ENCODE results near the gene CDC14A. TPM values are rescaled to one million over a fixed set of nuclear protein-coding genes. Genes with fewer than 3 reads are reported as not detected.

CDC14A gene
- total and polyA plus RNA-seq, 12 donors: 1.4 to 4.0 (median 3.1) TPM

GRCh38 chr1:100456880-100457279 lies 104.6 kb downstream of the CDC14A start:
- ATAC-seq (no peak), DNase-seq (no peak)
- no peak for TF ChIP-seq CTCF (IDR thresholded peaks at IDR 0.05)
- H3K27me3 ChIP-seq: no peaks in the 10 kb centered on the region
- 90 to 93% methylated on average over 2 of the region's 2 CpGs for WGBS, 2 donors
- H3K36me3 ChIP-seq: no peaks in the 10 kb centered on the region
- no peak overlapping the region for H3K27ac ChIP-seq
- no peaks in the 10 kb centered on the region for H3K9me3 ChIP-seq
- intact Hi-C loops (cut with DNase I): loop anchor here in 9 of 10 donors (5.0 to 10.0 kb wide), 12 partner anchors 105 to 652 kb away; partner anchors contain the start of genes CDC14A (in 4 of the 9), DBT (in 2 of the 9), RTCA (in 1 of the 9) and SASS6 (in 1 of the 9)
- peaks cover 0 to 24% (median 7%) of the 10 kb centered on the region in 9 donors for H3K4me1 ChIP-seq
- no peak overlapping the region for H3K4me3 ChIP-seq

GRCh38 chr1:100457683-100458082 lies 105.4 kb downstream of the CDC14A start:
- Histone ChIP-seq H3K9me3 (no peaks in the 10 kb centered on the region), H3K4me3 (no peak overlapping the region), H3K36me3 (peaks cover 0 to 6% (median 0%) of the 10 kb centered on the region in 9 donors), H3K27me3 (no peaks in the 10 kb centered on the region), H3K27ac (no peak overlapping the region), H3K4me1 (peaks cover 0 to 24% (median 7%) of the 10 kb centered on the region in 9 donors)
- DNase-seq (no peak), ATAC-seq (no peak)
- no peak for TF ChIP-seq CTCF (IDR thresholded peaks at IDR 0.05)
- WGBS, 2 donors: 88 to 93% methylated on average over 2 of the region's 2 CpGs
- intact Hi-C loops (cut with DNase I): loop anchor here in 9 of 10 donors (2.0 to 10.0 kb wide), 13 partner anchors 105 to 653 kb away; partner anchors contain the start of genes CDC14A (in 4 of the 9), DBT (in 2 of the 9), RTCA (in 1 of the 9) and SASS6 (in 1 of the 9)

- ATAC-seq (no peak), DNase-seq (no peak)
- TF ChIP-seq CTCF (IDR thresholded peaks at IDR 0.05): no peak
These were observed 106.5 kb downstream of the CDC14A start for GRCh38 chr1:100458661-100459357.

GRCh38 chr1:100459358-100460114 lies 107.2 kb downstream of the CDC14A start:
- intact Hi-C loops (cut with DNase I): loop anchor here (2.0 to 10.0 kb wide), 22 partner anchors 75 to 655 kb away; partner anchors contain the start of genes CDC14A (in 4 of the 10), DBT (in 2 of the 10), GPR88 (in 1 of the 10) and RTCA (in 1 of the 10)
- H3K4me1 ChIP-seq: peaks cover 0 to 24% (median 8%) of the 10 kb centered on the region in 9 donors
- peak; percentile 74 to 93 (median 86) for TF ChIP-seq CTCF (IDR thresholded peaks at IDR 0.05)
- H3K27me3 ChIP-seq: no peaks in the 10 kb centered on the region
- no peak overlapping the region for H3K27ac ChIP-seq
- peak; percentile 69 to 73 for DNase-seq
- H3K36me3 ChIP-seq: peaks cover 0 to 15% (median 0%) of the 10 kb centered on the region in 9 donors
- no peaks in the 10 kb centered on the region for H3K9me3 ChIP-seq
- no peak overlapping the region for H3K4me3 ChIP-seq
- 22 to 24% methylated on average over 12 of the region's 12 CpGs for WGBS, 2 donors
- ATAC-seq: peak; percentile 70 to 91 (median 88)

More at GRCh38 chr1:100458661-100459357, 106.5 kb downstream of the CDC14A start:
- no peak overlapping the region for H3K27ac ChIP-seq
- WGBS, 2 donors: 61% methylated on average over 6 of the region's 6 CpGs
- H3K27me3 ChIP-seq: no peaks in the 10 kb centered on the region
- H3K4me3 ChIP-seq: no peak overlapping the region
- H3K36me3 ChIP-seq: peaks cover 0 to 15% (median 0%) of the 10 kb centered on the region in 9 donors
- H3K4me1 ChIP-seq: peaks cover 0 to 24% (median 8%) of the 10 kb centered on the region in 9 donors
- no peaks in the 10 kb centered on the region for H3K9me3 ChIP-seq
- intact Hi-C loops (cut with DNase I): loop anchor here in 9 of 10 donors (2.0 to 10.0 kb wide), 13 partner anchors 107 to 654 kb away; partner anchors contain the start of genes CDC14A (in 4 of the 9), DBT (in 2 of the 9), RTCA (in 1 of the 9) and SASS6 (in 1 of the 9)

Measured in heart right ventricle (tissue), 16 donors.